T-helper 22 cell (primary cell): ENCODE measurements around the gene TRIM14.
"Not testable (repeated sequence)": the region's sequence is repeated elsewhere in the genome, so short reads cannot be mapped to it uniquely, and the experiment has no call there.

Experiments used
- DNase-seq: peaks from one replicate; pipeline ENCODE4 v3.0.0-alpha.2; 2020; ENCODE audit warnings: low read depth

Gene TRIM14

GRCh38 chr9:98046180-98046543, 72.9 kb downstream of the TRIM14 start:
- DNase-seq = no peak

GRCh38 chr9:98045234-98046179, 73.5 kb downstream of the TRIM14 start:
- peak; percentile 8 for DNase-seq

- no peak for DNase-seq
These were observed 75.1 kb downstream of the TRIM14 start for GRCh38 chr9:98043915-98044314.

DNA sequence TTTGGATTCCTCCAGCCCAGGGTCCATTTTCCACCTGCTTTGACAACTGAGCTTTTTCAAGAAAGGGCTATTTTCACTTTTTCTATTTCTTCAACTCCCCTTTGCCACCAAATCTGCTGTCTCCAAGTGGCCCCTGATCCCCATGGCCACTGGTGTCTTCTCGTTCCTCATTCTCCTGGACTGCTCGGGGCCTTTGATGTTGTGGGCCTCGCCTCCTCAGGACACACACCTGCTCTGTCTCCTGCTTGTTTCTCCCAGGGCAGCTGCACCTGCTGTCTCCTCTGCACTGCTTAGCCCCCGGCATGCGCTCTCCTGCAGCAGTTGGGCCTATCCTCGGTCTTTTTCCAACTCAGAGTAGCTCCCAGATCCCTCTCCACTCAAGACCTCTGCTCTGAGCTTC, 78.8 kb downstream of the TRIM14 start:
- DNase-seq = no peak

DNA sequence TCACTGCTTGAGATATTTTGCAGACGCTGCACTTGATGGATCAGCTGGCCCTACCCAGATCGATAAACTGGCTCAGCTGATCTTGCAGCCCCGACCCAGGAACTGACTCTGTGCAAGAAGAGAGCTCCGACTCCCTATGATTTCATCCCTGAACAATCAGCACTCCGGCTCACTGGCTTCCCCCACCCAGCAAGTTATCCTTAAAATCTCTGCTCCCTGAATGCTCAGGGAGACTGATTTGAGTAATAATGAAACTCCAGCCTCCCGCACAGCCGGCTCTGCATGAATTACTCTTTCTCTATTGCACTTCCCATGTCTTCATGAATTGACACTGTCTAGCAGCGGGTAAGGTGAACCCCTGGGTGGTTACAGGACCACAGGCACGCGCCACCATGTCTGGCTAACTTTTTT, 79.4 kb downstream of the TRIM14 start:
- no peak for DNase-seq

DNA sequence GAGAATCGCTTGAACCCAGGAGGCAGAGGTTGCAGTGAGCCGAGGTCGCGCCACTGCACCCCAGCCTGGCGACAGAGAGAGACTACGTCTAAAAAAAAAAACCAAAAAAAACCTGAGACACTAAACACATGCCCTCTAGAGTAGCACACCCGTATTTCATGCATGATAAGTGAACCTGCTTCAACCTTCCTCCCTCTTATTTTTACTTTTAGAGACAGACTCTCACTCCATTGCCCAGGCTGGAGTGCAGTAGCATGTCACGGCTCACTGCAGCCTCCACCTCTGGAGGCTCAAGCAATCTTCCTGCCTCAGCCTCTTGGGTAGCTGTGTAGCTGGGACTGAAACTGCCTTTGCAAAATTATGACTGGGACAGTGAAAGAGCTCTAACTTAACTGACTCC, 80.1 kb downstream of the TRIM14 start:
- no peak for DNase-seq

GRCh38 chr9:98037357-98037756, 81.7 kb downstream of the TRIM14 start:
- no peak for DNase-seq

GRCh38 chr9:98034593-98035546, 84.2 kb downstream of the TRIM14 start:
- peak; percentile 71 for DNase-seq

GRCh38 chr9:98031935-98032334, 87.1 kb downstream of the TRIM14 start:
- no peak for DNase-seq

DNA sequence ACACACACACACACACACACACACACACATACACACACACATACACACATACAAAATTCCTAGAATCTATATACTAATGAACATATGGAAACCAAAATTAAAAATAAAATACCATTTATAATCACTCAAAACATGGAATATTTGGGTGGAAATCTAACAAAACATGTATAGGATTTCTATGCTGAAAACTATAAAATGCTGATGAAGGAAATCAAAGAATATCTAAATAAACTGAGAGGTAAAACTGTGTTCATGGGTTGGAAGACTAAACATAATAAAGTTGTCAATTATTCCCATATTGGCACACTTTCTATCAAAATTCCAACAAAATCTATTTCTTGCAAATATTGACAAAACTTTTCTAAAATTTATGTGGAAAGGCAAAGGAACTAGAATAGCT, 87.9 kb downstream of the TRIM14 start:
- DNase-seq = no peak

DNA sequence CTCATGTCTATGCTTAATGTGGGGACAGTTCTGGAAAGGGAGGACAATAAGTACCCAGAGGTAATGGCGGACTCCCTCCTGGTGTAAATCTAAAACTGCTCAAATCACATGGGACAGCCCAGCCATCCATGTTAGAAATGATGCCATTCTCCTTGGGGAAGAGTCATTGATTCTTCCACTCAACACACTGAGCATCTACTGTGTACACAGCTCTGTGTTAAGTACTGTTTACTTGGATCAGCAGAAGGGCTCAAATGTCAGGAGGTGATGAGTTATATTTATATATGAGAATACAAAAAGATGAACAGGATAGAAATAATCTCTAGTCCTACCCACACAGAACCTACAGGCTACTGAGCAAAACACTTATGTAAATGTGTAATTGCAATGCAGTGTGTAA, 94.3 kb downstream of the TRIM14 start:
- no peak for DNase-seq

- DNase-seq = no peak
These were observed 96.6 kb downstream of the TRIM14 start for GRCh38 chr9:98022447-98022846.

- DNase-seq = no peak
These were observed 97.5 kb downstream of the TRIM14 start for GRCh38 chr9:98021306-98022040.

- no peak for DNase-seq
These were observed 98.4 kb downstream of the TRIM14 start for GRCh38 chr9:98020476-98021145.

- not testable (repeated sequence) for DNase-seq
These were observed 99.2 kb downstream of the TRIM14 start for GRCh38 chr9:98019869-98020268.
